ENCODE measurements around the gene ZNF862.

DNA sequence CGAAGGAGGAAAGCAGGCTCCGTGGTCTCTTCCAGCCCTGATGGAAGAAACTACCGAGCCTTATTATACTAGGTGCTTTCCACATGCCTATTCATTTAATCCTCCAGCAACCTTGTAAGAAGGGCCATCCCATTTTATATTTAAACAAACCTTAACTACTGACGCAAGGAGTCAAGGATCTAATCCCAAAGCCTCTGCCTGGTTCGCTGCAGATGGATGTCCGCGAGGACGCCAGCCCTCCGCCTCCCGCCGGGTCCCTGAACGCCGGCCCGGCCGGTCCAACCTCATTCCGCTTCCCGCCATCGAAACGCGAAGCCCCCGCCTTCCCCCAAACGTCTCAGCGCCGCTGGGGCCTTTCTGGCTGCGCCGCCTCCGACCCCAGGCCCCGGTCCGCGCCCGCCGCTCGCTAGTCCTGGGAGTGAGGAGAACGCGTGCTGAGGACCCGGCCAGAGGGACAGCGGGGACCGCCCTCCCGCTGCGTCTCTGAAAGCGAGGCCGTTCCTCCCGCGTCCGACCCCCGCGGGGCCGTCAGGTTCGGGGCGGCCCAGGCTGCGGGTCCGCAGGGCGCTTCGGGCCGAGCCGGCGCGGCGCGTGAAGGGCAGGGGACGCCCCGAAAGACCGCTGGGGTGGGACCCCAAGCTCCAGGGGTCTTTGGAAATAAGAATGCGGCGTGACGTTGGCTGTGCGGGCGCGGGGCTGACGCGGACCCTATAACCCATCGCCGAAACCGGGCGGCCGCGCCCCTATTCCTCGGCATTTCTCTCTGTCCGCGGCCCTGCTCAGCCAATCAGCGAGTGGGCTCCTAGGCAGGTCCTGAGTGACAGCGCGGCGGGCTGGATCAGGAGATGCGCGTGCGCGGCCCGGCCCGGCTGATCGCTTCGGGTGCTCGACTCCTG lies 35.1 kb downstream of the ZNF862 start, which contains the start of gene ATP6V0E2:
- TF ChIP-seq, protein P1, sequence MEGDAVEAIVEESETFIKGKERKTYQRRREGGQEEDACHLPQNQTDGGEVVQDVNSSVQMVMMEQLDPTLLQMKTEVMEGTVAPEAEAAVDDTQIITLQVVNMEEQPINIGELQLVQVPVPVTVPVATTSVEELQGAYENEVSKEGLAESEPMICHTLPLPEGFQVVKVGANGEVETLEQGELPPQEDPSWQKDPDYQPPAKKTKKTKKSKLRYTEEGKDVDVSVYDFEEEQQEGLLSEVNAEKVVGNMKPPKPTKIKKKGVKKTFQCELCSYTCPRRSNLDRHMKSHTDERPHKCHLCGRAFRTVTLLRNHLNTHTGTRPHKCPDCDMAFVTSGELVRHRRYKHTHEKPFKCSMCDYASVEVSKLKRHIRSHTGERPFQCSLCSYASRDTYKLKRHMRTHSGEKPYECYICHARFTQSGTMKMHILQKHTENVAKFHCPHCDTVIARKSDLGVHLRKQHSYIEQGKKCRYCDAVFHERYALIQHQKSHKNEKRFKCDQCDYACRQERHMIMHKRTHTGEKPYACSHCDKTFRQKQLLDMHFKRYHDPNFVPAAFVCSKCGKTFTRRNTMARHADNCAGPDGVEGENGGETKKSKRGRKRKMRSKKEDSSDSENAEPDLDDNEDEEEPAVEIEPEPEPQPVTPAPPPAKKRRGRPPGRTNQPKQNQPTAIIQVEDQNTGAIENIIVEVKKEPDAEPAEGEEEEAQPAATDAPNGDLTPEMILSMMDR (IDR thresholded peaks at IDR 0.05) = no peak
- TF ChIP-seq POLR2AphosphoS5 (IDR thresholded peaks at IDR 0.05; ENCODE audit: low read depth, low read length) = peak; percentile 51; the same call in 1 of the 2 replicates
- no peak for TF ChIP-seq YY1 (IDR thresholded peaks at IDR 0.05; ENCODE audit: low read depth)
- TF ChIP-seq EP300 (IDR thresholded peaks at IDR 0.05; ENCODE audit: borderline replicate concordance in 1 of 2, low read depth in 1 of 2, low read length in 1 of 2) = 0 out of 4 replicates have a peak, but pooled peaks of 1 of the 2 experiments have one; percentile 19
- no peak for TF ChIP-seq NFIC (IDR thresholded peaks at IDR 0.05; ENCODE audit: borderline replicate concordance)
- TF ChIP-seq TAF1 (IDR thresholded peaks at IDR 0.05; ENCODE audit: borderline replicate concordance, low read depth, low read length) = no peak
- 0 out of 2 replicates have a peak, but pooled peaks have one; percentile 10 for TF ChIP-seq SMC3 (IDR thresholded peaks at IDR 0.05; ENCODE audit: low read depth, low read length)
- no peak for TF ChIP-seq CHD2 (IDR thresholded peaks at IDR 0.05; ENCODE audit: low read length, partially characterized antibody)
- no peak for TF ChIP-seq GABPA (IDR thresholded peaks at IDR 0.05; ENCODE audit: low read depth)
- no peak for TF ChIP-seq USF2 (IDR thresholded peaks at IDR 0.05; ENCODE audit: borderline replicate concordance, low read depth, low read length)
- TF ChIP-seq JUND (IDR thresholded peaks at IDR 0.05) = no peak
